NCI-H1417 (cell line): ENCODE results near the gene ELFN1.

Source experiments
- DNase-seq, 3 experiments: peaks; one replicate each; lab custom pipeline; 2025; lab: John Stamatoyannopoulos, UW

ELFN1 gene

DNA sequence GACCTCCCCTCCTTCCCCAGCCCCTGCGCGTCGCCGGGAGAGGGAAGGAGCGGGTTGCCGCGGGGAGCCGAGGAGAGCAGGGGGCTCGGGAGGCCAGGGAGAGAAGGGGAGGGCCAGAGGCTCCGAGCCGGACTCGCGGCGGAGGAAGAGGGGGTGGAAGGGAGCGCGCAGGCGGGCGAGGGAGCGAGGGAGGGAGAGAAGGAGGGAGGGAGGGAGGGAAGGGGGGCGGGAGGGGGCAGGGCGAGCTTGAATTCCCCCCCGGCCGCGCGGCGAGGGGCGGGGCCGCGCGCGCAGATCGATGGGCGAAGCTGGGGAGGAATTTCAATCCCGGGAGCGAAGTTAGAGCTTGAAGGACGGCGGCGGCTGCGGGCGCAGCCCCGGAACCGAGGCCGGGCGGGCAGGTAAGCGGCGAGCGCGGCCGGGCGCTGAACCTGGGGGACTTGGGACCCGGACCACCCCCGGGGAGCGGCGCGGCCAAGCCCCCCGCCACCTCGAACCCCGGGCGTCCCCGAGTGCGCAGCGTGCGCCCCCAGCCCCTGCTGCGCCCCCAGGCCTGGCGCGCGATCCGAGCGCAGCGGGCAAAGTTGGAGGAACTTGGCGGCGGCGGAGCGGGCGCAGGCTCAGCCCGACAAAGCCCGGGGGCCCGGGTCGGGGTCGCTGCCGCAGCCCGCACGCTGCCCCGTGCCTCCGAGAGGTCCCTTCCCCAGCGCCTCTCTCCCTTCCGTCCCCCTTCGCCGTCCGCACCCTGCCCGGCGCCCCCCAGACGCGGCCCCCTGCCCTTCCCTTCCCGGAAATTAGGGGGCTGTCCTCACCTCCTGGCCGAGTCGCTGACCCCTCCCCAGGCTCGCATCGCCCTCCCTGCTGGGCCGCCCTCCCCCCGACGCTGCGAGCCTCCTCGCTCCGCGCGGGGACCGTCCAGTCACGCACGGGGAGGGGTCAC is at the start of gene ELFN1:
ELFN1 (plus strand) TSS at position 324 of the 940 bp plus-strand sequence. CDS start 74,320 bp downstream, outside the sequence.
- peak in 2 of 3 experiments; percentile 56 to 73 for DNase-seq

DNA sequence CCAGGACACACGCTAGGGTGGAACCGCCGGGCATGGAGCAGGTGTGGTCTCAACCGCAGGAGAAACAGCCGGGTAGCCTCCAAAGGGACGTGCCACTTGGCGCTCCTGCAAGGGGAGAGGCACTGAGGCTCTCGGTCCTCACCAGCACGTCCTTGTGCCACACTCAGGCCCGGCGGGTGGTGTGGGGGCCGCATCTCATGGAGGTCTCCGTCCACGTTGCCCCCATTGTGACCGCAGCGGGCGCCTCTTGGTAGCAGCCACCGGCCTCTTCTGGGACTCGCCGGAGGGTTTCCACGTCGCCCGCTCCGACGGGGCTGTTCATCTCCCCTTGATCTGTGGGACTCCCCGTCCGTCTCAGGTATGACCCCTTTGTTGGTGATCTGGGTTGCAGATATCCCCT is 49.2 kb upstream of the ELFN1 start:
- no peak for DNase-seq

DNA sequence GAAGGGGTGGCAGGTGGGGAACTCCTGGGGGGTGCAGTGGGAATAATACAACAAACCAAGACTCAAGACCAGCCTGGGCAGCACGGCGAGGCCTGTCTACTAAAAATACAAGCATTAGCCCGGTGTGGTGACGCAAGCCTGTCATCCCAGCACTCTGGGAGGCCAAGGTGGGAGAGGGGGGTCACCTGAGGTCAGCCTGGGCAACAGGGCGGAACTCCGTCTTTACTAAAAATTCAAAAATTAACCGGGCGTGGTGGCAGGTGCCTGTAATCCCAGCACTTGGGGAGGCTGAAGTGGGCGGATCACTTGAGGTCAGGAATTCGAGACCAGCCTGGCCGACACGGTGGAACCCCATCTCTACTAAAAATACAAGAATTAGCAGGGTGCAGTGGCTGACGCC is 48.4 kb upstream of the ELFN1 start:
- DNase-seq: no peak

DNA sequence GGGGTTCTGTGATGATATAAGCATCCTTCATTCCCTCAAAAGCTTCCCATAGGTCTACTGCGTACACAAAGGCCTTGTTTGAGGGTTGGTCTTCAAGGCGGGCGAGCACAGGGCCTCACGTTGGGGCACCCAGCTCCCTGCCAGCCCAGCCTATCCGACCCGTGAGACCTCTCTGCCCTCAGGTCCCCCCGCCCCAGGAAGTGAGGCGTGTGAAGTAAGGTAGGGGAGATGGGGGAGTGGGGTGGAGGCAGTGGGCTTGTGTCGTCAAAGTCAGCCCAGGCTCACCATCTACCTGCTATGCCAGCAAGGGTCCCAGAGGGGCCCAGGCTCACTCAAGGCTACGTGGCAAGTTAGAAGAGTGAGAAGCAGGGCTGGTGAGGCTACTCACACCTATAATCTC is 47.6 kb upstream of the ELFN1 start:
- DNase-seq: no peak

DNA sequence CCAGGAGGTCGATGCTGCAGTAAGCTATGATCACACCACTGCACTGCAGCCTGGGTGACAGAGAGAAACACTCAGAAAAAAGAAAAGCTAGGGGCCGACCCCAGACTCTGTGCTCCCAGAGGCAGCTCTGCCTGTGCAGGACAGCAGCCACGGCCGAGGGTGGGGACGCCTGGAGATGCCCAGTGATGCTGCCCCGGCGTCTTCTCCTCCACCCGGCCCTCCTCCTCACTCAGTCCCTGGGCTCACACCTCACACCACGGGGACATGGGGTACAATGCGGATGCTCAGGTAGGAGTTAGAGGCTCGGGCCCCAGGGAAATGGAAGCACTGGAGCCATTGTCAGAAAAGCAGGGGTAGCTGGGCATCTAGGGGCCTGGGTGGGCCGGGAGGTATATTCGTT is 46.3 kb upstream of the ELFN1 start:
- no peak for DNase-seq

DNA sequence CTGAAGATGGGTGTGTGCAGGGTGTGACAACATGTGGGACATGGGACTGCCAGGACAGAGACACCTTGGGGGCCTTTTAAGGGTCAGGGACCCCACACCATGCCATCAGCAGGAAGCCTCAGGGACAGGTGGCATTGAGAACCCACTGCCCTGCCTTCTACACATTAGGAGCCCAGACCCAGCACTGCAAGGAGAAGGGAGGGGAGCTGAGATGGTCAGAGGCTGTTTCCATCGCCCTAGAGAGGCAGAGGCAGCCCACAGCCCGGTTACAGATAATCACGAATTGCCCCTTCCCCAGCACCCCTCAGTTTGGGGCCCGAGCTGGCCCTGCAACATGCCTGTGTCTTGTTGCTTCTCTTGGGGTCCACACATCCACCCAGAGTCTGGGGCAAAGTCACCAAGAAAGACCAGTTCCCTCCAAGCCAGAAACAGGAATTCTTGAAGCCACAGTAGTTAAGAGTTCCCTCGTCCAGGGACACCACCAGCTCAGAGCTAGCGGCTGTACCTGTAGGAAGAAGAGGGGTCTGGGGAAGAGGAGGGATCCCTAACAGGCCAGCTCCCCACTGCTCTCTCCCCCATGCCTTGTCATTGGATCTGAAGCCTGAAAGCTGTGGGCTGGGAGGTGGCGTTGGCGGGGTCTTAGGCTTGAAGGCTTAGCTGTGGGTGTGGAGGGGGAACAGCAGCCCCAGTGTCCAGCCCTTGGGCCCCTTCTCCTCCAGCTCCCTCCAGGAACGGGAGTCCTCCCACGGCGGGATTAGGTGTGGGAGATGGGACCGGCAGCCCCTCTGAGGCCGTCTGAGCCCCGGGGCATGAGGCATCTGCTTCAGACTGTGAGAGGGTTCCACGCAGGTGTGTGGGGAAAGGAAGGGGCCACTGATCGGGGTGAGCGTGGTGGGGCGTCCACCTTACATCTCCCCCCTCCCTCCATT is 44.8 kb upstream of the ELFN1 start:
- DNase-seq: no peak

DNA sequence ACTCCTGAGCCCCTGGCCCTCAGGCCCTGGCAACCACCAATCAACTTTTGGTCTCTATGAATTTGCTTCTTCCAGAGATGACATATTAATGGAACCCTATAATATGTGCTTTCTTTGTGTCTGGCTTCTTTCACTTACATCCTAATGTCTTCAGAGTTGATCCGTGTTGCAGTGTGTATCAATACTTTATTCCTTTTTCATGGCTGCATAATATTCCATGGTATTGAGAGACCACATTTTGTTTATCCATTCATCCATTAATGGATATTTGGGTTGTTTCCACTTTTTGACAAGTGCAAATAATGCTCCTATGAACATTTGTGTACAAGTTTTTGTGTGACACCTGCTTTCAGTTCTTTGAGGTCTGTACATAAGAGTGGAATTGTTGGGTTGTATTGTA is 43.3 kb upstream of the ELFN1 start:
- no peak for DNase-seq

DNA sequence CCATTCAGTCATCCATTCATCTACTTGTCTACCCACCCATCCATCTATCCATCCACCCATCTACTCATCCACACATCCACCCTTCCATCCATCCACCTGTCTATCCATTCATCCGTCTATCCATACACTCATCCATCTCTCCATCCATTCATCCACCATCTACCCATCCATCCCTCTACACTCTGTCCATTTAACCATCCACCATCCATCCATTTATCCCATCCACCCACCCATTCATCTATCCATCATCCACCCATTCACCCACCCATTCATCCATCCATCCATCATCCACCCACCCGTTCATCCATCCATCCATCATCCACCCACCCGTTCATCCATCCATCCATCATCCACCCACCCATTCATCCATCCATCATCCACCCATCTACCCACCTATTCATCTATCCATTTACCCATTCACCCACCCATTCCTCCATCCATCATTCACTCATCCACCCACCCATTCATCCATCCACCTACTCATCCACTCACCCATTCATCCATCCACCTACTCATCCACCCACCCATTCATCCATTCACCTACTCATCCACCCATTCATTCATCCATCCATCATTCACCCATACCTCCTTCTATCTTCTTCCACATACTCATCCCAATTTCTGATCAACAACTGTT is 39.3 kb upstream of the ELFN1 start:
- DNase-seq: no peak

DNA sequence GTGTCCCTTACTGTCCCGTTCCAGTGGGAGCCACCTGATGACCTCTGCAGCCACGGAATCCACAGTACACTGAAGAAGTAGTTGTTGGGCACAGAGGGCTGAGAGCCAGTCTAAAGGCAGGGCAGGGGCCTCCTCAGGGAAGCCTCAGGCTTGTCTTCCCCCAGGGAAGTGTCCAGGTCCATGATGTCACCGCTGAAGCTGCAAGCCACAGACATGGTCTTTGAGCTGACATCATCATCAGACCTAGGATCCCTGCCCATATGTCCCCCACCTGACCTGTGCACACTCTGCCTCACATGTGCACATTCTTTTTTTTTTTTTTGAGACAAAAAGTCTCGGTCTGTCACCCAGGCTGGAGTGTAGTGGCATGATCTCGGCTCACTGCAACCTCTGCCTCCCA is 38.4 kb upstream of the ELFN1 start:
- no peak for DNase-seq

DNA sequence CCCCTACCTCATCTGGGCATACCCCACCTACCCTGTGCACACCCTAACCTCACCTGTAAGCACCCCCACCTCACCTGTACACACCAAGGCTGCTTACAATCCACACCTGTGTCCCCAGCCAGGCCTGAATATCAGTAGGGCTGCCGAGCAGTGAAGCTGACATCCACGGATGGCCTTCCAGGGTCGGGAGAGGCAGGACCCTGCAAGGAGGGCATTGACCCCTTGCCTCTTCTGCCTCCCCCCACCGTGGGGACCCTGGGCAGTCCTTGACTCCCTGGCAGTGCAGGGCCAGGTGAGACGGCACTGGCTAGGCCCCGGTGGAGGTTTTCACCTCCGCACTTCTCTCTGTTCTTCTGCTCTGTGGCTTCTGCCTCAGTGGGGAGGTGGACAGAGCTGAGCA is 37.6 kb upstream of the ELFN1 start:
- DNase-seq: no peak

DNA sequence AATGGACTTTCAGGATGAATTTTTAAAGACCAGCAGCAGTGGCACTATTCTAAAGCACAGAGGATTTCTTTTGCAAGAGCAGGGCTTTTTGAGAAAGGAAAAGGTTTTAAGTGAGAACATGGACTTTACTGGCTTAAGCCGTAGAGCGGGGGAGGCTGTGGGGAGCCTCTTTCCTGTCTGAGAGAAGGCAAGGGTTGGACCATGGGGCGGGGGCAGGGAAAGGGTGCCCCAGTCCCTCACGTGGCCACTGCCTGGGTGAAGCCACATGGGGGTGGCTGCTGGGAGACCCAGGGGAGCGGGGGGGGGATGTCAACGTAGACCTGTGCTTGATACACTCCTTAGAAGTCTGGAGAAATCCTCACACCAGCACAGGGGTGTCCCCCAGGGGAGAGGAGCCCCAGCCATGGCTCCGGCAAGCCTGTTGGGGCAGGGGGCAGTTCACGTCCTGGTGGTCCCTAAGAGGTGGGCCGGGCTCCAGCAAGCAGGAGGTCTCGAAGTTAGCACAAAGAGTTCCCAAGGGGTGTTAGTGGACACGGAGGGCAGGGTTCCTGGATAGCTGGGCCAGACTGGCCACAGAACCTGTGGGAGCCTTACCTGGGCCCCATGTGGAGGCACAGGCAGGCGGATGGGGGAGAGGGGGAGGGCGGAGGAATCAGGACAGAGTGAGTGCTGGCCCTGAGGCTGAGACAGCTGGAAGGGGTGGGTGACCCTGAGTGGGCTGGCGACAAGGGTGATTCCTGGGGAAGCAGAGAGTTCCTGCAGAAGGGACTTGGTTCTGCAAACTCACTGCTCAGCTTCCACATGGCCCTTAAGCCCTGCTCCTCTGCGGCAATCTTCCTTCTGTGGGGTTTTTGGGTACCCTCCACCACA is 36.9 kb upstream of the ELFN1 start:
- no peak for DNase-seq

DNA sequence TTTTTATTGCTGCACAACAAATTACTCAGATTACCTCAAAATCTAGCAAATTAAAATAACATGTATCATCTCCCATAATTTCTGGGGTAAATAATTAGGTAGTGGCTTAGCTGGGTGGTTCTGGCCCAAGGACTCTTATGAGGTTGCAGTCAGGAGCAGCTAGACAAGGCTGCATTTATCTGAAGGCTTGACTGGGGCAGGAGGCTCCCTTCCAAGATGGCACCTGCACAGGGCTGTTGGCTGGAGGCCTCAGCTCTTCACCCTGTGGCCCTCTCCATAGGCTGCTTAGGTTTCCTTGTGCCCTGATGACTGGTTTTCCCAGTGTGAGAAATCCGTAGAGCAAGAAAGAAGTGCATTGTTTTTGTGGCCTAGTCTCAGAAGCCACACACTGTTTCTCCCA is 34.7 kb upstream of the ELFN1 start:
- DNase-seq: no peak

DNA sequence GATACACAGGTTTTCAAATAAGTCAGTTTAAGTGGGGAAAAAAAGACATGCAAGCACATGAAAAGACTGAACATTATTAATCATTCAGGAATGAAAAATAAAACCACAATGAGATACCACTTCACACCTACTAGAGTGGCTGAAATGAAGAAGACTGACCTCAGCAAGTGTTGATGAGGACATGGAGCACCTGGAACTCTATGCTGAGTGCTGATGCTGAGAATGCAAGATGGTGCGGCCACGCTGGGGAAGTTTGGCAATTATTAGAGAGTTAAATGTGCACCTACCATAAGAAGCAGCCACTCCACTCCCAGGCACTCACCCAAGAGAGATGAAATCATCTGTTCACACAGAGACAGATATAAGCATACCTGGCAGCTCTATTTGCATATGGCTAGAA is 32.9 kb upstream of the ELFN1 start:
- DNase-seq: no peak

DNA sequence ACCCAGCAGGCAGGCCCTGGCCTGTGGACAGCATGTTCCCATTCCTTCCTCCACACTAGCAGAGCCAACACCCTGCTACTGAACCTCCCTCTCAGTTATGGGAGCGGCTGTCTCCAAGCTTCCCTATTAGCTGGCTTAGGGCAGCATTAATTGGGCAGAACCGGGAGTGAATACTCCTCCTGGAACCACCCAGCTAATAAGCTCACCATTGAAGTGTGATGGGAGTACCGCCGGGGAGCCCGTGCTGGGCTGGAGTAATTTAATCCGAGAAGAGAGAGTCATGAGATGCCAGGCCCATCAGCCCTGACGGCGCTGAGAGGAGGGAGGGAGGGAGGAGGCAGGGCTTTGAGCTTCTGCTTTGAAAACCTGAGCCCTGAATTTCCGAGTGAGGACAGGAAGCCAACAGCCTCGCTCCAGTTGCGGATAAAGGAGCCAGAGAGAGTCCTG is 31.8 kb upstream of the ELFN1 start:
- DNase-seq: peak; percentile 19 to 60 (median 20)

DNA sequence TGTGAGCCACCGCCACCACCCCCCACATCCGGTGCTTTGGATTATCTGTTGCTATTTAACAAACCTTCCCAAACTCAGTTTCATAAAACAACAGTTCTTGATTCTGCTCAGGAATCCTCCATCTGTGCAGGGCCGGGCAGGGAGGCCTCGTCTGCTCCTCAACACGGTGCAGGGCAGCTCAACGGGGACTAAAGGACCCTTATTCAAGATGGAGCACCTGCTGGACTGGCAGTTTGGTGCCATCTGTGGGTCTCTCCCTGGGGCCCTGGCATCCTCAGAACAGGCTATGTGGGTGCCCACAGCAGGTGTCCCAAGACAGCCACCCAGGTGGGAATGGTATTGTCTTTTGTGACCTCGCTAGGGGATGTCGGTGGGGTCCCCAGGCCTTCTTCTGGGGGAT is 31.0 kb upstream of the ELFN1 start:
- no peak for DNase-seq

DNA sequence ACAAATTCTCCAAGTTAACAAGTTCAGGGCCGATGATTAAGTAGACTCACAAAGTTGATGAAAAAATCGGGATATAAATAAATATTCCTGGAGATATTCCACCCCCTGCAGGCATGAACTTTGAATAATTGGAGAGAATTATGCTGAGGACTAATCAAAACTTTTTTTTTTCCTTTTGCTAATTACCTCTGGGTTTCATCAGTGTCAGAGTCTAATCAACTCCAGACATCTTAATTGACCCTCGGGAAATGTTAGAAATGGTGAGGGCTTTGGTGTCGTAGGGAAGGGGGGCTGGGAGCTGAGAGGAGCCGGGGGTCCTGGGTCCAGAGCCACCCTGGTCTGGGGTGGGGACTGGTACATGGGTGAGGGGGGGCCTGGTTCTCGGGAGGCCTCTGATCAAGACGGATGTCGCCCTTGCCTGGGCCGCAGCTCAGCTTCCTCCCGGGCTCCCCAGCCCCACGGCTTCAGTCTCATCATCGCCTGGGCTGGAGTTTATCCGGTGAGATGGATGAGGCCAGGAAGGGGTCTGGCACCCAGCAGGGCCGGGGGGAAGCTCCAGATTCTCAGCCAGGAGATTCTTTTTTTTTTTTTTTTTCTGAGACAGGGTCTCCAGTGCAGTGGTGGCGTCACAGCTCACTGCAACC is 30.4 kb upstream of the ELFN1 start:
- no peak for DNase-seq

DNA sequence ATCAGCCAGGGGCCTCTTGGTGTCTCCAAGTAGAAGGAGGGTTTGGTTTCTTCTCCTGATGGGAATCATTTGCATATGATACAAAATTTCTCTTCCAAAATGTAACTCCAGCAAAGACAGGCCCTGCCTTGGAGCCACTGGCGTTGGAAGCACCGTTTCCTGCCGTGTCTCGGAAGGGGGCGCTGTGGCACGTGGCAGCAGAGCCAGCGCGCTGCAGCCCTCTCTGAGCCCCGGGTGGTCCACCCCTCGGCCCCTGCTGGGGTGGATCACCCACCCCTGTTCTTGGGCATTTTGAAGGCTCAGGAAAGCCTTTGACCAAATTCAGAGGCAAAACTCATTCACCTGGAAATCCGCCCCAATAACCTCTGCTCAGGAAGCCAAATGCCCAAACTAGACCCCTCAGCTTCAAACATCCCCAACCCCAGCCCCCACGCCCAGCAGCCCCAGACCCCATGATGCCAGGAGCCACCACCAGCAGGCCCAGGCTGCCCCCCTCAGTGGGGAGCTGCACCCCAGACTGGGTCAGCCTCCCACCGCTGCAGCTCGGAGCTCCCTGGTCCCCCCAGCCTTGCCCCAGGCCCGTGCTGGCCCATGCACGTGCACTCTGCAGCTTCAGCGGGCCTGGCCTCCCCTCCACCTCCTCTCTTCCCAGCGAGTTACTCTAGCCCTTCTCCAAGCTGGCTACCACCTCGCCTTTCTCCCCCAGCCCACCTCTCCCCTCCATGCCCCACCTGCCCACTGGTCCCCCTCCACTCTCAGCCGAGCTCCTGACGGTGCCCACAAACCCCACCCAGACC is 29.5 kb upstream of the ELFN1 start:
- no peak for DNase-seq

DNA sequence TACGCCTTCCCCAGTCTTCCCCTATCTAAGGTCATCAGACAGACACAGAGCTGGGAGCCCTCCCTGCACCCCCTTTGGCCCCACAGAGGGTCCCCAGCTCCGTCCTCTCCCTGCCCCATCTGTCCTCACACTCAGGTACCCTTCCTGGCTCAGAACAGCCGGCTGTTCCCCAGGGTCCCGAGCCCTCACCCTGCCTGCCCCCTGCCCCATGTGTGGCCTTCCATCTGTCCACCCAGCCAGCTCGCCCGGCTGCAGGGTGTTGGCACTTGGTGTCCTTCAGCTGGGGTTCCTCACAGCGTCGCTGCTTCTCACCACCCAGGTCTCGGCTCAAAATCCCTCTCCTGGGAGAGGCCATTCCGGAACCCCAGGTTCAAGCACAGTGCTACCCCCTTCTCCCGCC is 28.9 kb upstream of the ELFN1 start:
- no peak for DNase-seq

DNA sequence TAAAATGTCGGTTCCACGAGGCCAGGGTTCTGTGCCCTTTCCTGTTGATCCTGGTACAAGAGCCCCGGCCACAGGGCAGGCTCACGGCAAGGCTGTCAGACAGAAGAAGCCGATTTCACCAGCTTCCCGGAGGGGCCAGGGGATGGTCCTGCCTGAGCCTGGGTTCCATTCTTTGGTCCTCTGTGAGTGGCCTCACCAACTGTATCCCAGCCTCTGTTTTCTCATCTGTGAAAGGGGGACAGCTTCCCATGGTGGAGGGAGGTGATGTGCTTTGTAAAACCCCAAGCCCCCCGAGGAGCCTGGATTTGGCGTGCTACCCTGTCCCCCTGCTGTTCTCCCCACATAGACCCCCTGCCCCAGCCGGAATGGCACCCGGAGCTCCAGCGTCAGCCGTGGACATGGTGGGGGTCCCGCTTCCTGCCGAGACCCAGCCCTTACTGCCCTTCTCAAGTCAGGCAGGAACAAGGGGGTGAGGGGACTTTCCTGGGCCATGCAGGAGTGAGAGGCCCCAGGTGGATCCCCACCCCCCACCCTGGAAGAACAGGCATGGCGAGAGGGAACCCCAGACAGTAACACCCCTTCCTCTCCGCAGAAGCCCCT is 28.3 kb upstream of the ELFN1 start:
- DNase-seq: no peak
